ENCODE results near the gene PHRF1.

The PHRF1 gene

DNA sequence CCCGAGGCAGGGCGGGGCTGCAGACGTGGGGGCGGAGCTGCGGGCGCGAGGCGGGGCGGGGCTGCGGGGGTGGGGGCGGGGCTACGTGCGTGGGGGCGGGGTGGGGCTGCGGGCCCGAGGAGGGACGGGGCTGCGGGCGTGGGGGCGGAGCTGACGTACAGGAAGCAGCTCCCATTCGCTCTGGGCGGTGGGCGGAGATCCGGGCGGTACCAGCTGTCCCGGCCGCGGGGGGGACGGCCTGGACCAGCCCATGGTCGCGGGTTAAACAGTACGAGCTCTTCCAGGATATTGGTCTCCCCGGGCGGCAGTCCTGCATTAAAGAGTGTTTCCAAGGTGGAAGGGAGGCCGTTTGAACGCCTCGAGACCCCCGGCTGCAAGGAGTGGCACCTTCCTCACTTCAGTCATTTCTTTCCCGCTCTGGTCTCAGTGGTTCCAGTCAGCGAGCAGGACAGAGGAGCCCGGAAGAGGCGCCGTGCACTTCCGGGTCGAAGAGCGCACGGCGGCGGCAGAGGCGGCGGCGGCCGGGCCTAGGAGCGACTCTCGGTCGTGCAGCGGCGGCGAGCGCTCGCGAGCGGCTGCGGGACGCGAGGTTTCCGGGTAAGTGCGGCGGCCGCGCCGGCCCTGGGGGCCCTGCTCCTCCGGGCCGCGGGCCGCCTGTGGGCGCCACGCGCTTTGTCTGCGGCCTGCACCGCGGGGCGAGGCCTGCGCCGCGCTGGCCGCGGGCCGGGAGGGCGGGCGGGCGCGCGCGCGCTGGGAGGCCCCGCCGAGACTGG, at the start of gene PHRF1:
Gene PHRF1, plus strand, starts transcription at position 475 of the 773 bp plus-strand sequence. CDS start 5,043 bp downstream, outside the sequence.
- peak; percentile 88 to 94 for DNase-seq (ENCODE audit: low read depth in 2 of 2, low spot score in 1 of 2)

DNA sequence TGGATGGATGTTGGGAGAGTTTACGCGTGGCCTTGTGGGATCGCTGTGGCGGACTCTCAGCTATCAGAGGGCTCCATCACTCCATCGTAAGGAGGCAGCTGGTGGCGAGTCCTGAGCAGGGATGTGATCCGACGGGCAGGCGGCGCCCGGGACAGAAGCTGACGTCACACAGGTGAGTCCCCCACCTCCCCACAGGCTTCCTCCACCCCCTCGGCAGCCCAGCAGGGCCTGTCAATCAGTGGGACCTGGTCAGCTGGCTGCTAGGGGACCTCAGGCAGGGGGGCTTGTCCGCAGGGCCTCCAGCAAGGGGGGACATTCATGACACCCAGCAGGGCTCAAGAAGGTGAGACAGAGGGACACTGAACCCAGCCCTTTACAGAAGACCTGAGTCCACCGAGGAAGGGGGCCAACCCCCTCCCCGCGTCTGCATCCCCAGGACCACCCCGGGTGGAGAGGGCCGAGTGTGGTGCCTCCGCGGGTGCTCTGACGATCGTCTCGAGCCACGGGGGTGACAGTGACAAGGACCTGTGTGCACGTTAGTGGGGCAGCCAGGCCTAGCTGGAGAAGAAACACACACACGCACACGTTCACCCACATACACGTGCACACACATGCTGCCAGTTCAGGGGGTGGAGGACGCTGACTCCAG, 48.0 kb upstream of the PHRF1 start:
- DNase-seq (ENCODE audit: low read depth in 2 of 2, low spot score in 1 of 2) = no peak

DNA sequence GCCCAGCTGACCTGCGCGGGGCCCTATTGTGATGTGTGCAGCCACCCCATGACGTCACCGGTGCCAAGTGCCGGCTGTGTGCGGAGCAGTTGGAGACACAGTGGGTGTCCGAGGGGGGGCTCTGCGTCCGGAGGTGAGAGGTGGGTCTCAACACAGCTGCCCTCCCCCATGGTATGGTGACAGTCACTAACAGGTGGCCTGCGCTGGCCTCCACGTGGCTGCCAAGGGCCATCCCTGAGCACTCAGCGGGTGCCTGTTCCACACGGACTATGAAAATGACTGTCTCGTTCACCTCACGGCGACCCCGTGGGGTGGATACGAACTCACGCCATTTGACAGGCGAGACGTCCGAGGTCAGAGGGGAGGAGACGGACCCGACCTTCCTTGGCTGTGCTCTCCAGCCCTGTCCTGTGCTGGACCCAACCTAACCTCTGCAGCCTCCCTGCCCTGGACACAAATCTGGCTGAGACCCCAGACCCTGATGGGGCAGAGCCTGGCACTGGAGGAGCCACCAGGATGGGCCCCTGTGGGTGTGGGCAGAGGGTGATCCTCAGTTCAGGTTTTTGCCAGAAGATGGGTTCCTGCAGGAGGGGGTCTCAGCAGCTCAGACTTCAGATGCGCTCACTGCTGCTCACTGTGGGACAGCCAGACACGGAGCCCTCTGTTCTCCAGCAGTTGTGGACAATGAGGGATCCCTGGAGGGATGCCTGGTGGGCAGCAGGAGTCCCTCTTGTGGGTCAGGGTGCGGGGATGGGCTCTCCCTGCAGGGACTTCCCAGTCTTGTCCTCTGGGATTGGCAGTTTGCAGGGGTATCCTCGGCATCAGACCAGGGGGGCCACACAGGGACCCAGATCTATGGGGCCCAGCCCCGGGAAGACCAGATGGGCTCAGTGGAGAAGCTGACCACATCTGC, 47.2 kb upstream of the PHRF1 start:
- DNase-seq (ENCODE audit: low read depth in 2 of 2, low spot score in 1 of 2) = no peak

DNA sequence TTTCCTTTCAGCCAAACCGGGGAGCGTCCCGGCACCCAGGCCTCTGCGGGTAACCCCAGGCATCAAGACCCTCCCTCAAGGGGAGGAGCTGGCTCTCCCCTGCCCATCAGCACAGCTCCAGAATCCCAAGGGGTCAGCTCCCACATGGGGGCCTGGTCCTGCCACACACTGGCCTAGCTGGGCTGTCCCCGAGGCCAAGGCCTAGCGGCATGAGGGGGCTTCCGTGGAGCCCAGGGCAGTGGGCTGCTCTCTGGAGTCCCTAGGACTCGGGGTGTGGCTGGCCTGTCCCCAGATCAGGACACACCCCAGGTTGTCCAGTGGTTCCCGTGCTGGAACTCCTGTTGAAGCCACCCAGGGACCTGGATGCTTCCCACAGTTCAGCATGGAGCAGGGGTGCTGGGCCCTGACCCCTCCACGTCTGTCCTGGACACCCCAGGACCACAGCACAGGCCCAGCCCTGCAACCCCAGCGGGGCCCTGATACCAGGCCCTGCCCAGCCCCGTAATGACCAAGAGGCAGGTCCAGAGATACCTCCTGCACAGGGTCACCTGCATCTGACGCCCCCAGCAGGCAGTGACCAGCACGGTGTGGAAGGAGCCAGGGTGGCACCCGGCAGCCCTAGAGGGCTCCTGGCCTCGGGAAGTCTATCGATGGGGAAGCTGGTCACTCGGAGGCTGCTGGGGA, 46.4 kb upstream of the PHRF1 start:
- DNase-seq (ENCODE audit: low read depth in 2 of 2, low spot score in 1 of 2) = no peak

- no peak for DNase-seq (ENCODE audit: low read depth in 2 of 2, low spot score in 1 of 2)
These were observed 45.1 kb upstream of the PHRF1 start for GRCh38 chr11:530960-531831.

DNA sequence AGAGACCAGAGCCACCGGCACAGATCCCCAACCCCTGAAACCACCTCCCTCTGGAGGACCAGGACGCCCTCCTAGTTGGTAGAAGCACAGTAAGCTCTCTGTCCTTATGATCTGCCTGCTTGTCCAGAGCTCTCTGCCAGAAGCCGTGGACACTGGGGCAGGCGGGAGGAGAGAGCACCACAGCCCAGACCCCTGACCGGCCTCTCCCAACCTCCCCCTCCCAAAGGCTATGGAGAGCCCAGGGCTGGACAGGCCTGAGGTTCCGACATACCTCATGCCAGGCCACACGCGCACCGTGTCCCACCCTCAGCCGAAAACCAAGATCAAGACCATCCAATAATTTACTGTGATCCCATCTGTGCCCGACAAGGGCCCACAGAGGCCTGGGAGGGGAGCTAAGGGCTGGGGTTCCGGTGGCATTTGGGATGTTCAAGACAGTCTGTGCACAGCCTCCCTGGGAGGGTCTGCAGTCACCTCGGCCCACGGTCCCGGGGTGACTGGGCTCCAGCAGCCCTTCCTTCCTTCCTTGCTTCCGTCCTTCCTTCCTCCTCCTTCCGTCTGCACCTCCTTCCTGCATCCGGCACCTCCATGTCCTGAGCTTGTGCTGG, 44.2 kb upstream of the PHRF1 start:
- DNase-seq (ENCODE audit: low read depth in 2 of 2, low spot score in 1 of 2) = no peak

- no peak for DNase-seq (ENCODE audit: low read depth in 2 of 2, low spot score in 1 of 2)
These were observed 43.7 kb upstream of the PHRF1 start for GRCh38 chr11:532527-532985.

DNA sequence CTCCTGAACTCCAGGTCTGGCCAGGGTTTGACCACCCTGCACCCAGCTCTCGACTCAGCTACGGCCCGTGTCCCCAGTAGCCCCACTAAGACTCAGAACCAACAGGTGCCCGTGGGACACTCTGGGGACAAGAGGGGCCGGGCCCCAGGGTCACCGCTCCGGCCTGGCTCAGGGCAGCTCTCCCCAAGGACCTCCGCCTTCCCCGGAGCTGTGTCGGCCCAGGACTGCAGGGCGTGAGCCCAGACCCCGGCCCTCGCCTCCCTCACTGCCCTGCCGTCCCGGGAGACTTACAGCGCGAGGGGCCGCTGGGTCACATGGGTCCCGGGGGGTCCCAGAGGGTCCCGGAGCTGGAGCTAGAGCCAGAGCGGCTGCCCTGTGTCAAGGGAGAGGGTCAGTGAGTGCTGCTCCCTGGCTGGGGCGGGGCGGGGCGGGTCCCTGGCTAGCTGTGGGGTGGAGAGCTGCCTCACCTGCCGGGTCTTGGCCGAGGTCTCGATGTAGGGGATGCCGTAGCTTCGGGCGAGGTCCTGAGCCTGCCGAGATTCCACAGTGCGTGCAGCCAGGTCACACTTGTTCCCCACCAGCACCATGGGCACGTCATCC, 43.2 kb upstream of the PHRF1 start:
- no peak for DNase-seq (ENCODE audit: low read depth in 2 of 2, low spot score in 1 of 2)

GRCh38 chr11:533586-534395, 42.5 kb upstream of the PHRF1 start:
- DNase-seq (ENCODE audit: low read depth in 2 of 2, low spot score in 1 of 2) = no peak

GRCh38 chr11:534396-535209, 41.7 kb upstream of the PHRF1 start:
- no peak for DNase-seq (ENCODE audit: low read depth in 2 of 2, low spot score in 1 of 2)

- DNase-seq (ENCODE audit: low read depth in 2 of 2, low spot score in 1 of 2) = no peak
These were observed 41.1 kb upstream of the PHRF1 start for GRCh38 chr11:535210-535518.

DNA sequence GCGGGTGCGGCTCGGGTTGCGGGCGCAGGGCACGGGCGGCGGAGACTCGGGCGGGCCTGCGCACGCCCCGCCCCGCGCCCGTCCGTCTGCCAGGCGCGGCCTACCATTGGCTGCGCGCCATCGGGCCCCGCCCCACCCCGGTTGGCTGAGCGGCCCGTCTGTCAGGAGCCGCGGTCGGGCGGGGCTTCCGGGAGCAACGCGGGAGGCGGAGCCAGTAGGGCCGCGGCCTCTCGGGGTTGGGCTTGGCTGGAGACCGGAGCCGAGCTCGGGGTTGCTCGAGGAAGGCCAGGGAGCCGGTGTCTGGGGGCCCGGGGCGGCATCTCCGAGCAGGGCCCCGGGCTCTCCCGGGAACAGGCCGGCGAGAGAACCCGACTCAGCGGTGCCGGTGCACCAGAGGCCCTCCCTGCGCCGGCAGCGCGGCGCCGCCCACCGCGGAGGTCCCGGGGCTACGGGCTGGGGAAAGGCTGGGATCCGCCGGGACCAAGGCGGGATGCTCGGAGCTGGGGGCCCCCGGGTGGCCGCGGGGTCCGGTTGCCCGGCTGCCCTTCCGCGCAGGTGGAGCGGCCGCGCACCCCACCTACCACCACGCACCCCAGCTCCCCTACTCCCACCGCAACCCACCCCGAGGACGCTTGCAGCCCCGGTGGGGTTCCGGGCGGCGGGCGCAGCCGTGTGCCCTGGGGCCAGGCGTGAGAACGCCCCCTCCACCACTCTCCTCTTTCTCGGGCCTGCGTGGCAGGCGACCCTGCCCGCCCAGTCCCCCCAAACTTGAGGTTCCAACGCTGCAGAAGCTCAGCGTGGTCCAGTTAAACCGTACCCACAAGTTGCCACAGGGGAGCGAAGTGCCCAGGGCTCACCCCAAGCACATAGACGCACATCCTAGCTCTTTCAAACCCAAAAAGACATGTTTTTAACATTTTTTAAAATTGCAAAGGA, 40.5 kb upstream of the PHRF1 start, which contains the start of gene HRAS:
Gene HRAS, minus strand, starts transcription at position 58 of the 936 bp plus-strand sequence.
- DNase-seq (ENCODE audit: low read depth in 2 of 2, low spot score in 1 of 2) = peak; percentile 80 to 92

GRCh38 chr11:536841-537621, 39.2 kb upstream of the PHRF1 start, which contains the start of gene LRRC56:
LRRC56 (plus strand) TSS chr11:537527; CDS start chr11:540685, 3,158 bp downstream.
- DNase-seq (ENCODE audit: low read depth in 2 of 2, low spot score in 1 of 2) = peak; percentile 82 to 86

DNA sequence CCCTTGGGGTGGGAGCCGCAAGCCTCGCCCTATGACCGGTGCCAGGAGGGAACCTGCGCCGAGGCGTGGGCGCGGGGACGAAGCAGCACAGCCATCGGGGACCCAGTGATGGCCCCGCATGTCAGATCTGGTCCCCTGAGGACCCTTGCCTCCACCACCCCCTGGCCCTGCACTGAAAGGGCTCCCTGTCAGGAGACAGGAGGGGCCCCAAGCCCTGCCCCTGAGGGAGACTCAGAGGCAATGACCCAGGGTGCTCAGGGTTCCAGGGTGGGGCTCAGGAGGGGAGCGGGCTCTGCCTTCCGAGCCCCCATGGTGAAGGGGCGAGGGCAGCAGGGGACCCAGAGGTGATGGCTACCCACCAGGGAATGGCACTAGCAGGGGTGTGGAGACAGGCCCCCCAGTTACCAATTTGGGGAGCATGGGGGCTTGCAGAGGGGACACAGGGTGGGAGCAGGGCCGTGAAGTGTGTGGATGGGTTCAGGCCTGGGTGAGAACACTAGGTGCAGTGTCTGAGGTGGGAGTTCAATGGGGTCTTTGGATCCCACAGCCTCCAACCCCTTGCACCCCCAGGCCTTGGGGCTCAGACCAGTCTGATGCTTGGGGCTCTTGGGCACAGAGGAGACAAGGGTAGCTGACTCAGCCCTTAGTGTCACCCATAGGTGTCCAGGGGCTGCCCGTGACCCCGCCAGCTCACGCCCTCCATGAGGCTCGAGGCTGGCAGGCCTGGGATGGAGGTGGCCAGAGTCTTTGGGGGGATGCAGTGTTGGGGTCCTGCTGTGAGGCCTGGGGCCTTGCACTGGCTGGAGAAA, 38.4 kb upstream of the PHRF1 start:
- no peak for DNase-seq (ENCODE audit: low read depth in 2 of 2, low spot score in 1 of 2)
